GM12873 (cell line): ENCODE results near the gene ERMP1.

ENCODE experiments used
- TF ChIP-seq, protein P1 (sequence below): IDR thresholded peaks from 2 replicates; pipeline ENCODE4 v1.5.1; 2012; ENCODE audit warnings: low read depth, mild to moderate bottlenecking, moderate library complexity, low read length, control low read depth; ENCODE audit not compliant: insufficient read depth; ENCODE audit errors: missing control alignments

ERMP1 gene

DNA sequence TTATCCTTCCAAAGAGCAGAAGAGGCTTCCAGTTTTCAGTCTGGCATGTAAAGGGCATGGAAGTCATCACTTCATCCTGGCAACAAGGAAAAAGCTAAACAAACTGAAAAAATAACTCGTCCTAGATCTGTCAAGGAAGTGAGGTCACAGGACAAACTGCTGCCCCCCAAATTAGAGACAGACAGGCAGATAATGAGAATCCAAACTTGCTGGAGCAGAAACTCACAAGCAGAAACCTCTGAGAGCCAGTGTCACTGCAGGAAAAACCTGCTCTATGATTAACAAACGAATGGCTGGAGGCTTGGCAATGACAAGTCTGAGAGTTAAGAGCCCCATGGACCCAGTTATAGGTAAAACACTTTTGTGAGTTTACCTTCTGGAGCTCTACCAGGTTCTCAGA, 38.9 kb upstream of the ERMP1 start:
- TF ChIP-seq, protein P1, sequence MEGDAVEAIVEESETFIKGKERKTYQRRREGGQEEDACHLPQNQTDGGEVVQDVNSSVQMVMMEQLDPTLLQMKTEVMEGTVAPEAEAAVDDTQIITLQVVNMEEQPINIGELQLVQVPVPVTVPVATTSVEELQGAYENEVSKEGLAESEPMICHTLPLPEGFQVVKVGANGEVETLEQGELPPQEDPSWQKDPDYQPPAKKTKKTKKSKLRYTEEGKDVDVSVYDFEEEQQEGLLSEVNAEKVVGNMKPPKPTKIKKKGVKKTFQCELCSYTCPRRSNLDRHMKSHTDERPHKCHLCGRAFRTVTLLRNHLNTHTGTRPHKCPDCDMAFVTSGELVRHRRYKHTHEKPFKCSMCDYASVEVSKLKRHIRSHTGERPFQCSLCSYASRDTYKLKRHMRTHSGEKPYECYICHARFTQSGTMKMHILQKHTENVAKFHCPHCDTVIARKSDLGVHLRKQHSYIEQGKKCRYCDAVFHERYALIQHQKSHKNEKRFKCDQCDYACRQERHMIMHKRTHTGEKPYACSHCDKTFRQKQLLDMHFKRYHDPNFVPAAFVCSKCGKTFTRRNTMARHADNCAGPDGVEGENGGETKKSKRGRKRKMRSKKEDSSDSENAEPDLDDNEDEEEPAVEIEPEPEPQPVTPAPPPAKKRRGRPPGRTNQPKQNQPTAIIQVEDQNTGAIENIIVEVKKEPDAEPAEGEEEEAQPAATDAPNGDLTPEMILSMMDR, result no peak

DNA sequence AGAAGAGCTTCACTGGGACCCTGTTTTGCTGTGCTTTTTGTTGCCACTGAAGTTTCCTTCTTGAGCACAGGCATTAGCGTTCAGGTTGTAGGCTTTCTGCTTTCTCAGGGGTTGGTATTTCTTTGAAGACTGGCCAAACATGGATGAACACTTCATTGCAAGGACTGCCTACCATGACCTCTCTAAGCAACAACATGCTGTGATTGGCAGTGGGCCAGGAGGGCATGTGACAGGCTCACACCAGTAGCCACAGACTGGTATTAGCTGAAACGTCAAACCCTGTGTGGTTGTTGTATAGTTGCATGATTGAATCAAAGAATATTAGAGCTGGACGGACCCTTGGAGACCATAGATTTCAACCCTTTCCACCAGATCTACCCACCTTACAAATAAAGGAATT, 37.8 kb upstream of the ERMP1 start:
- TF ChIP-seq, protein P1, result no peak

DNA sequence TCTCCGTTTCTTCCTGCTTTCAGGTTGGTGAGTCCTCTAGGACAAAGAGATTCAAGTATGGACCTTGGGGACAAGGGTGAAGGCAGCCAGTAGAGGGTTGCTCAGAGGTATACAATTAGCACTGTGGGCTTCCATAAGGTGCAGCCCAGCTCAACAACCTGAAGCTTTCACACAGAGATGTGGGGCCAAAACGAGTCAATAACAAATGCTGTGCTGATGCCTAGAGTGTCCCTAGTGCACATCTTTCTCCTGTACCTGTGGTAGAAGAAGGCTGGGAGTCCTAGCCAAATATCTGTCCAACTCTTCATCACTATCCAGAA, 37.1 kb upstream of the ERMP1 start:
- TF ChIP-seq, protein P1, result no peak

DNA sequence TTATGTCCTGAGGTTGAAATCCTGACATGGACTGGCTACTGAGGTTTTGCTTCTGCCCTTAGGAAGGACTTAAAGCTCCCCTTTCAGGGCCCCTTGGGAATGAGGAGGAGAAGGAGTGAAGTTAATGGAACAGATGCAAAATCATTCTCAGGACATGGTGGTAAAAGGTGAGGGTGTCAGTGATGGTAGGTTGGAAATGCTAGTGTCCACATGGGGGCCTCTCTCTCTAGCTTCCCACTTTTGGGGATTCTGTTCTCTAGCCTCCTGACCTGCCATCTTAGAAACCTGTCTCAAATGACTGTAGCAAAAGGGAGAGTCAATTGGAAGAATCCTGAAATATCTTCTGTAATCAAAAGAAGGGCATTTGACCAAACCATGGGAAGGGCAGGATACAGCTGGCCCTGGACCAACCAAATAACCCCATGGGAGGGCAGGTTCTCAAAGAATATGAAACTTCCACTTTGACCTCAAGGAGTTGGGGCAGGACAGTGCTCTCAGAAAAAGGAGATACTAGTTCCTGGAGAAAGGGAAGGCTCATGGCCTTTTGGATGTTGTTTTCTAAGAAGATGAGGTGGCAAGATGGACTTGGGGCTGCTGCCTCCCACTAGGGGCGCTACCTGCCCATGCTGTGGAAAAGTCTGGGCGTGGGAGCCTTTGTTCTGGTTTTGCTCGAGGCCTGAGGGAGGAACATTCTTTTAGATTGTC, 36.5 kb upstream of the ERMP1 start:
- TF ChIP-seq, protein P1, result peak; percentile 61

DNA sequence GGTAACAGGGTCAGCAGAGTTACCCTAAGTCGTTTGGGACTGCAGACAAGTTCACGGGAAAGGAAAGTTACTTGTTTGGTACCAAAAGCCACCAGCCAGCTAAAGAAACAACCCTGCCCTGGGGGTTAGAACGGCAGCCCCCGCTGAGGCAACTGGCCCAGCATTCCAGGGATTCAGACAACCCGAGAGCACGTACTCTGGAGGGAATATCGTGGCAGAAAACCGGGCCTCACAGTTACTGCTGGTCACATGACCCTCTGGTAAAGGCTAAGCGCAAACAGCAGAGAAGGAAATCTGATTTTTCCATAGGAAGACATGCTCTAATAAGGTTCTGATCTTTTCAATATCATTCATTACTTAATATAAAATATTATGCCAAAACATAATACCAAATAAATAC, 35.3 kb upstream of the ERMP1 start:
- TF ChIP-seq, protein P1, result no peak

DNA sequence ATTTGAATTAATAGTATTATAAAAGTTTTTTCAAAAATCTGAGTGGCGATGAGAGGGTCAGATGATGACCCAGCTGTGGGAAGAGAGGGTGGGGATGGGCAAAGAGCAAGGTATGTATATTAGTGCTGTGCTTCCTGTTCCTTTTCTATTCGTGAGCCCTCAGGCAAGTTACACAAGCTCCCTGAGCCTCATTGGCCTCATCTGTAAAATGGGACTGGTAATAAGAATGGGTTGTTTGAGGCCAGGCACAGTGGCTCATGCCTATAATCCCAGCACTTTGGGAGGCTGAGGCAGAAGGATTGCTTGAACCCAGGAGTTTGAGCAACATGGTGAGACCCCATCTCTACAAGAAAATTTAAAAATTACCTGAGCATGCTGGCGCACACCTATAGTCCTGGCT, 33.8 kb upstream of the ERMP1 start:
- TF ChIP-seq, protein P1, result no peak

DNA sequence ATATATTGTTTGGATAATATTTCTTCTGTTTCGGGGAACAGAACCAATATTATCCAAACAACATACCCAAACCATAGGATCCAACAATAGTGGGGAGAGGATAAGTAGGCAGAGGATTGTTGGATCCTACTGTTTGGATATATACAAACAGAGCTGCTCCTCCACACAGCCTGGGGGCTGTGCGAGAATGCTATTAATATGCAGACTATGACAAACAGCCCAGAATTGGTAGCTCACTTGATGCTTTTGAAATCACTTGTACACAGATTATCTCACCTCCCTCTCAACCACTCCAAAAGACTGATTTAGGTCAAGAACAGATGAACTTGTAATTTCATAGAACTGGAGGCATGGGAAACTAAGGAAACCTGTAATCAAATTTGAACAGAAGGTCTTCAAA, 33.4 kb upstream of the ERMP1 start:
- TF ChIP-seq, protein P1, result no peak

DNA sequence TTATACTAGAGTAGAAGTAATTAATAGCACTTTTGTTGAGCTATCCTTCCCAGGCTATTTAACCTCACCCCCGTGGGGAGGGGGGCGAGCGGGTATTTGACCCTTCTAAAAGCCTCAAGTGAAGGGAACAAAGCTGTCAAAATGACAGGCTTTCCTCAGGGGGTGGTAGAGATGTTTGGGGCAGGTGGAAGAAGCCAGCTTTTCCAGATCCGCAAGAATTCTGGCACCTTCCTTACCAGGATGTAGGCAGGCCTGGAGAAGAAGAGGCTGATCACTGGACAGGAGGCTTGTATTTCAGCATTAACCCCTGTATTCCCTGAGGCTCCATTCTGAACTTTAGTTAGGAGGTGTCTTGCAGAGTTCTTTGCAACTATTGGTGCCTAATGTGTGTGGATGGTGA, 31.5 kb upstream of the ERMP1 start:
- TF ChIP-seq, protein P1, result no peak
